Activated CD8-positive, alpha-beta memory T cell treated with anti-CD3 and anti-CD28 coated beads, Interleukin-2, amount 50 U/mL, for 48 hours (primary cell): ENCODE results near the gene POLR3C.
"Not testable (repeated sequence)": the region's sequence is repeated elsewhere in the genome, so short reads cannot be mapped to it uniquely, and the experiment has no call there.

Experiments used
- DNase-seq: peaks from one replicate; pipeline ENCODE4 v3.0.0-alpha.2; 2020

Gene POLR3C

GRCh38 chr1:145823565-145824498 lies at the start of gene POLR3C, which contains the start of gene RNF115:
POLR3C (plus strand) TSS chr1:145824200; CDS start chr1:145825777, 1,577 bp downstream.
RNF115 (minus strand) TSS chr1:145824095; CDS start chr1:145823873, 222 bp downstream.
- DNase-seq, result peak; percentile 90

- DNase-seq, result no peak
Measured at GRCh38 chr1:145777357-145778145, 46.4 kb upstream of the POLR3C start.

GRCh38 chr1:145778146-145778540 lies 45.9 kb upstream of the POLR3C start:
- no peak for DNase-seq

- DNase-seq, result no peak
Measured at GRCh38 chr1:145782272-145783099, 41.5 kb upstream of the POLR3C start.

GRCh38 chr1:145784409-145784808 lies 39.6 kb upstream of the POLR3C start:
- DNase-seq, result no peak

- no peak for DNase-seq
Measured at GRCh38 chr1:145785547-145785946, 38.5 kb upstream of the POLR3C start.

- no peak for DNase-seq
Measured at GRCh38 chr1:145786271-145786670, 37.7 kb upstream of the POLR3C start.

- no peak for DNase-seq
Measured at GRCh38 chr1:145788580-145788979, 35.4 kb upstream of the POLR3C start.

- not testable (repeated sequence) for DNase-seq
Measured at GRCh38 chr1:145791860-145792259, 32.1 kb upstream of the POLR3C start.

- DNase-seq, result no peak
Measured at GRCh38 chr1:145792484-145792883, 31.5 kb upstream of the POLR3C start.

- DNase-seq, result no peak
Measured at GRCh38 chr1:145795257-145795881, 28.6 kb upstream of the POLR3C start.

GRCh38 chr1:145796753-145797152 lies 27.2 kb upstream of the POLR3C start:
- DNase-seq, result no peak

GRCh38 chr1:145799806-145800205 lies 24.2 kb upstream of the POLR3C start:
- no peak for DNase-seq

GRCh38 chr1:145804235-145805045 lies 19.6 kb upstream of the POLR3C start:
- DNase-seq, result no peak

- DNase-seq, result no peak
Measured at GRCh38 chr1:145805057-145805456, 18.9 kb upstream of the POLR3C start.

GRCh38 chr1:145806408-145806807 lies 17.6 kb upstream of the POLR3C start:
- DNase-seq, result no peak

- no peak for DNase-seq
Measured at GRCh38 chr1:145806844-145807243, 17.2 kb upstream of the POLR3C start.

GRCh38 chr1:145812977-145813810 lies 10.8 kb upstream of the POLR3C start:
- not testable (repeated sequence) for DNase-seq

- not testable (repeated sequence) for DNase-seq
Measured at GRCh38 chr1:145818095-145818494, 5.9 kb upstream of the POLR3C start.

- not testable (repeated sequence) for DNase-seq
Measured at GRCh38 chr1:145822779-145823331, 1.1 kb upstream of the POLR3C start.
